ENCODE results near the gene NKTR. TPM values are rescaled to one million over a fixed set of nuclear protein-coding genes. Genes with fewer than 3 reads are reported as not detected.
A peak's percentile ranks its signal among the peaks of the same experiment; 100 is the strongest.
"Not testable (repeated sequence)": the region's sequence is repeated elsewhere in the genome, so short reads cannot be mapped to it uniquely, and the experiment has no call there.

The NKTR gene
- polyA plus RNA-seq, 1 donor from 2014 or later, result 242 TPM

GRCh38 chr3:42578054-42578453, 22.4 kb upstream of the NKTR start:
- Histone ChIP-seq H2AFZ (ENCODE audit: low read depth, low read length) (no peak overlapping the region), H3K27ac (ENCODE audit: low read length) (no peak overlapping the region), H3K27me3 (ENCODE audit: insufficient read depth, low read depth, low read length) (no peaks in the 10 kb centered on the region), H3F3A (ENCODE audit: insufficient read depth, low read length, poor library complexity, severe bottlenecking) (no peaks in the 10 kb centered on the region), H3K4me3 (ENCODE audit: low read length) (no peak overlapping the region), H3K79me2 (replicated peaks; ENCODE audit: insufficient read depth, low read length) (peaks cover 64% of the 10 kb centered on the region), H3K9ac (ENCODE audit: low read length) (no peak overlapping the region), H4K20me1 (ENCODE audit: insufficient read depth) (no peaks in the 10 kb centered on the region), H3K4me2 (ENCODE audit: low read length) (no peak overlapping the region), H3K36me3 (ENCODE audit: insufficient read depth, low read length) (no peaks in the 10 kb centered on the region), H3K9me2 (ENCODE audit: insufficient read depth, low read length) (no peaks in the 10 kb centered on the region), H3K9me3 (ENCODE audit: low read length) (no peaks in the 10 kb centered on the region)
- no peak for TF ChIP-seq EP300 (conservative IDR thresholded peaks at IDR 0.05; ENCODE audit: poor library complexity, severe bottlenecking)
- TF ChIP-seq CTCF (IDR thresholded peaks at IDR 0.05; ENCODE audit: poor library complexity, severe bottlenecking), result no peak
- no peak for TF ChIP-seq EZH2 (IDR thresholded peaks at IDR 0.05; ENCODE audit: borderline replicate concordance, insufficient read depth, low read length, poor library complexity, severe bottlenecking)
- TF ChIP-seq POLR2AphosphoS5 (IDR thresholded peaks at IDR 0.05), result no peak
- TF ChIP-seq SMC3 (conservative IDR thresholded peaks at IDR 0.05; ENCODE audit: poor library complexity), result no peak
- TF ChIP-seq TAF1 (IDR thresholded peaks at IDR 0.05; ENCODE audit: low read depth), result no peak
- no peak for TF ChIP-seq RAD21 (conservative IDR thresholded peaks at IDR 0.05)
- TF ChIP-seq REST (IDR thresholded peaks at IDR 0.05; ENCODE audit: borderline replicate concordance), result no peak
- TF ChIP-seq MXI1 (conservative IDR thresholded peaks at IDR 0.05; ENCODE audit: poor library complexity, severe bottlenecking), result no peak

- not testable (repeated sequence) for H3K9ac ChIP-seq (ENCODE audit: low read length); H3K36me3 ChIP-seq (ENCODE audit: insufficient read depth, low read length); H2AFZ ChIP-seq (ENCODE audit: low read depth, low read length); H3K9me2 ChIP-seq (ENCODE audit: insufficient read depth, low read length); H3K27ac ChIP-seq (ENCODE audit: low read length); H3K9me3 ChIP-seq (ENCODE audit: low read length); H4K20me1 ChIP-seq (ENCODE audit: insufficient read depth); H3K27me3 ChIP-seq (ENCODE audit: insufficient read depth, low read depth, low read length); H3F3A ChIP-seq (ENCODE audit: insufficient read depth, low read length, poor library complexity, severe bottlenecking)
- H3K79me2 ChIP-seq (replicated peaks; ENCODE audit: insufficient read depth, low read length), result peaks cover 58% of the 10 kb centered on the region
- H3K4me2 ChIP-seq (ENCODE audit: low read length), result peak overlapping the region; percentile 83
- peak overlapping the region; percentile 89 for H3K4me3 ChIP-seq (ENCODE audit: low read length)
Observed at GRCh38 chr3:42579346-42579745, 21.1 kb upstream of the NKTR start.

GRCh38 chr3:42581400-42581708, 19.1 kb upstream of the NKTR start:
- Histone ChIP-seq H3K4me3 (ENCODE audit: low read length) (peak overlapping the region; percentile 89), H3K9me3 (ENCODE audit: low read length) (no peaks in the 10 kb centered on the region), H4K20me1 (ENCODE audit: insufficient read depth) (no peaks in the 10 kb centered on the region), H3K9ac (ENCODE audit: low read length) (peak overlapping the region; percentile 90), H3K4me2 (ENCODE audit: low read length) (peak overlapping the region; percentile 83), H3K9me2 (ENCODE audit: insufficient read depth, low read length) (no peaks in the 10 kb centered on the region), H3K27ac (ENCODE audit: low read length) (peak overlapping the region; percentile 78), H3K36me3 (ENCODE audit: insufficient read depth, low read length) (no peaks in the 10 kb centered on the region), H3F3A (ENCODE audit: insufficient read depth, low read length, poor library complexity, severe bottlenecking) (no peaks in the 10 kb centered on the region), H2AFZ (ENCODE audit: low read depth, low read length) (peak overlapping the region; percentile 11), H3K27me3 (ENCODE audit: insufficient read depth, low read depth, low read length) (no peaks in the 10 kb centered on the region), H3K79me2 (replicated peaks; ENCODE audit: insufficient read depth, low read length) (peaks cover 43% of the 10 kb centered on the region)
- TF ChIP-seq REST (IDR thresholded peaks at IDR 0.05; ENCODE audit: borderline replicate concordance), result no peak
- TF ChIP-seq RAD21 (conservative IDR thresholded peaks at IDR 0.05), result no peak
- no peak for TF ChIP-seq MXI1 (conservative IDR thresholded peaks at IDR 0.05; ENCODE audit: poor library complexity, severe bottlenecking)
- no peak for TF ChIP-seq EZH2 (IDR thresholded peaks at IDR 0.05; ENCODE audit: borderline replicate concordance, insufficient read depth, low read length, poor library complexity, severe bottlenecking)
- no peak for TF ChIP-seq SMC3 (conservative IDR thresholded peaks at IDR 0.05; ENCODE audit: poor library complexity)
- TF ChIP-seq POLR2AphosphoS5 (IDR thresholded peaks at IDR 0.05), result no peak
- no peak for TF ChIP-seq CTCF (IDR thresholded peaks at IDR 0.05; ENCODE audit: poor library complexity, severe bottlenecking)
- TF ChIP-seq EP300 (conservative IDR thresholded peaks at IDR 0.05; ENCODE audit: poor library complexity, severe bottlenecking), result no peak
- TF ChIP-seq TAF1 (IDR thresholded peaks at IDR 0.05; ENCODE audit: low read depth), result no peak

Data from neural cell (in vitro differentiated cells).